KBM-7 (cell line): Measurements from ENCODE around the gene ITPR2.

Experiments
- DNase-seq: peaks from one replicate; pipeline ENCODE4 v3.0.0-alpha.2; 2015
- in situ Hi-C: fragments of 300-500 bp; cut with MboI; formaldehyde crosslinking; loops from 2 replicates; pipeline ENCODE4 v1.14.3; 2020; ENCODE audit warnings: low sequenced_read_pairs, low pct_unique_long_range_greater_than_20kb, mixed read lengths

ITPR2 gene

GRCh38 chr12:26287671-26288381 lies 545.2 kb downstream of the ITPR2 start:
- in situ Hi-C loops = no loop called here
- DNase-seq = no peak
